HG03354 (cell line): ENCODE data around the gene ERC2.
"Not testable (repeated sequence)": the region's sequence is repeated elsewhere in the genome, so short reads cannot be mapped to it uniquely, and the experiment has no call there.

Source experiments
- ATAC-seq: cut with Tn5 transposase; IDR thresholded peaks from one replicate; pipeline ENCODE4 v1.9.1; 2021; ENCODE audit warnings: mild to moderate bottlenecking; ENCODE audit not compliant: unreplicated experiment, poor library complexity, severe bottlenecking

Gene ERC2

GRCh38 chr3:55884066-55884465 is 584.2 kb downstream of the ERC2 start:
- no peak for ATAC-seq

- ATAC-seq, result no peak
Observed at GRCh38 chr3:55882006-55882405, 586.3 kb downstream of the ERC2 start.

- ATAC-seq, result no peak
Observed at GRCh38 chr3:55880357-55880756, 587.9 kb downstream of the ERC2 start.

- ATAC-seq, result no peak
Observed at GRCh38 chr3:55879901-55880331, 588.4 kb downstream of the ERC2 start.

GRCh38 chr3:55877703-55878102 is 590.6 kb downstream of the ERC2 start:
- no peak for ATAC-seq

GRCh38 chr3:55876560-55876959 is 591.7 kb downstream of the ERC2 start:
- ATAC-seq, result no peak

- ATAC-seq, result no peak
Observed at GRCh38 chr3:55875113-55875512, 593.2 kb downstream of the ERC2 start.

- no peak for ATAC-seq
Observed at GRCh38 chr3:55873523-55874254, 594.6 kb downstream of the ERC2 start.

GRCh38 chr3:55870594-55870993 is 597.7 kb downstream of the ERC2 start:
- ATAC-seq, result no peak

- no peak for ATAC-seq
Observed at GRCh38 chr3:55868347-55868746, 599.9 kb downstream of the ERC2 start.

GRCh38 chr3:55863028-55863427 is 605.2 kb downstream of the ERC2 start:
- ATAC-seq, result no peak

- ATAC-seq, result no peak
Observed at GRCh38 chr3:55860049-55860721, 608.1 kb downstream of the ERC2 start.

- no peak for ATAC-seq
Observed at GRCh38 chr3:55859305-55859704, 609.0 kb downstream of the ERC2 start.

- ATAC-seq, result no peak
Observed at GRCh38 chr3:55858727-55859126, 609.5 kb downstream of the ERC2 start.

- no peak for ATAC-seq
Observed at GRCh38 chr3:55858302-55858701, 610.0 kb downstream of the ERC2 start.

- no peak for ATAC-seq
Observed at GRCh38 chr3:55857633-55858032, 610.6 kb downstream of the ERC2 start.

GRCh38 chr3:55855311-55855710 is 613.0 kb downstream of the ERC2 start:
- no peak for ATAC-seq

GRCh38 chr3:55854494-55854893 is 613.8 kb downstream of the ERC2 start:
- no peak for ATAC-seq

GRCh38 chr3:55852326-55852725 is 615.9 kb downstream of the ERC2 start:
- ATAC-seq, result no peak

GRCh38 chr3:55842204-55842603 is 626.1 kb downstream of the ERC2 start:
- no peak for ATAC-seq

GRCh38 chr3:55831876-55832275 is 636.4 kb downstream of the ERC2 start:
- ATAC-seq, result not testable (repeated sequence)
